GM23338 (cell line): ENCODE results near the gene SHPK. TPM values are rescaled to one million over a fixed set of nuclear protein-coding genes. Genes with fewer than 3 reads are reported as not detected.
"Not testable (repeated sequence)": the region's sequence is repeated elsewhere in the genome, so short reads cannot be mapped to it uniquely, and the experiment has no call there.

ENCODE experiments used
- ATAC-seq: fragments of 200-7000 bp; cut with Tn5 transposase; 3 replicates; pipeline ENCODE4 v1.9.1; 2020
- DNase-seq: peaks from one replicate; pipeline ENCODE4 v3.0.0-alpha.2; 2015; ENCODE audit warnings: low spot score
- H2AFZ ChIP-seq: fragments of 200-600 bp; sonication (generic); 2 replicates; pipeline ENCODE4 v1.8.0; 2016; ENCODE audit warnings: antibody characterized with exemption, mild to moderate bottlenecking, moderate library complexity
- H3F3A ChIP-seq: fragments of 200-600 bp; sonication (generic); replicated peaks from 2 replicates; pipeline ENCODE4 v1.8.0; 2017; ENCODE audit warnings: antibody characterized with exemption, mixed run types, low read depth
- H3K27ac ChIP-seq: fragments of 200-600 bp; sonication (generic); 2 replicates; pipeline ENCODE4 v1.6.1; 2016; ENCODE audit warnings: low read depth
- H3K27me3 ChIP-seq: fragments of 200-600 bp; sonication (generic); 2 replicates; pipeline ENCODE4 v1.8.0; 2016; ENCODE audit warnings: mild to moderate bottlenecking, mixed run types, moderate library complexity; ENCODE audit not compliant: insufficient read depth
- H3K36me3 ChIP-seq: fragments of 200-600 bp; sonication (generic); 2 replicates; pipeline ENCODE4 v1.8.0; 2016; ENCODE audit warnings: mild to moderate bottlenecking; ENCODE audit not compliant: insufficient read depth
- H3K4me1 ChIP-seq: fragments of 200-600 bp; sonication (generic); 2 replicates; pipeline ENCODE4 v1.8.0; 2016; ENCODE audit warnings: mild to moderate bottlenecking, moderate library complexity; ENCODE audit not compliant: insufficient read depth
- H3K4me2 ChIP-seq: fragments of 200-600 bp; sonication (generic); 2 replicates; pipeline ENCODE4 v1.7.1; 2017; ENCODE audit warnings: mixed run types
- H3K4me3 ChIP-seq: fragments of 200-600 bp; sonication (generic); 2 replicates; pipeline ENCODE4 v1.6.1; 2016; ENCODE audit warnings: mixed run types
- H3K79me2 ChIP-seq: fragments of 200-600 bp; sonication (generic); replicated peaks from 2 replicates; pipeline ENCODE4 v1.8.0; 2017; ENCODE audit warnings: mild to moderate bottlenecking; ENCODE audit not compliant: insufficient read depth
- H3K9me2 ChIP-seq: fragments of 200-600 bp; sonication (generic); 2 replicates; pipeline ENCODE4 v1.8.0; 2017; ENCODE audit not compliant: insufficient read depth
- H4K20me1 ChIP-seq: fragments of 200-600 bp; sonication (generic); replicated peaks from 2 replicates; pipeline ENCODE4 v1.8.0; 2017; ENCODE audit warnings: mild to moderate bottlenecking; ENCODE audit not compliant: insufficient read depth
- H3K27ac Mint-ChIP-seq: 2 replicates; pipeline ENCODE4 v1.8.0; 2020; ENCODE audit warnings: inconsistent platforms, mild to moderate bottlenecking, moderate library complexity, mixed read lengths
- H3K27me3 Mint-ChIP-seq: 3 replicates; pipeline ENCODE4 v1.8.0; 2022; ENCODE audit warnings: low read depth, mild to moderate bottlenecking, moderate library complexity, mixed read lengths, inconsistent platforms; ENCODE audit not compliant: insufficient read depth, poor library complexity
- H3K36me3 Mint-ChIP-seq: 3 replicates; pipeline ENCODE4 v1.8.0; 2021; ENCODE audit warnings: low read depth, mild to moderate bottlenecking, inconsistent platforms, moderate library complexity, mixed read lengths
- H3K4me1 Mint-ChIP-seq: 3 replicates; pipeline ENCODE4 v1.8.0; 2020; ENCODE audit warnings: mild to moderate bottlenecking, inconsistent platforms, mixed read lengths
- H3K4me3 Mint-ChIP-seq: 3 replicates; pipeline ENCODE4 v1.8.0; 2021; ENCODE audit warnings: moderate library complexity, mild to moderate bottlenecking, inconsistent platforms, mixed read lengths
- H3K9me3 Mint-ChIP-seq: 3 replicates; pipeline ENCODE4 v1.8.0; 2020; ENCODE audit warnings: moderate library complexity, mild to moderate bottlenecking, inconsistent platforms, mixed read lengths
- CREB1 ChIP-seq: fragments of 250-450 bp; sonication (Bioruptor Pico); IDR thresholded peaks from 2 replicates; pipeline ENCODE4 v1.5.0; 2020; ENCODE audit warnings: low read depth, mild to moderate bottlenecking, moderate library complexity
- EZH2phosphoT487 ChIP-seq: fragments of 200-600 bp; sonication (generic); IDR thresholded peaks from one replicate; pipeline ENCODE4 v1.8.1; 2018; ENCODE audit warnings: antibody characterized with exemption; ENCODE audit not compliant: unreplicated experiment
- JUNB ChIP-seq: IDR thresholded peaks from one replicate; pipeline ENCODE4 v1.6.1; 2016; ENCODE audit warnings: antibody characterized with exemption; ENCODE audit not compliant: unreplicated experiment
- ZNF114 ChIP-seq: fragments of 250-450 bp; sonication (Bioruptor Pico); IDR thresholded peaks from 2 replicates; pipeline ENCODE4 v1.5.0; 2020; ENCODE audit warnings: mild to moderate bottlenecking, moderate library complexity
- ZNF331 ChIP-seq: fragments of 250-450 bp; sonication (Bioruptor Pico); IDR thresholded peaks from 2 replicates; pipeline ENCODE4 v1.5.0; 2020; ENCODE audit warnings: low read depth, mild to moderate bottlenecking, moderate library complexity
- polyA plus RNA-seq: library from polyadenylated mRNA; unstranded; fragments of >200 nt; fragmentation: Nextera tagmentation; extraction: Ambion mirVana; gene quantifications from 2 replicates; pipeline ENCODE4 v1.2.1, GENCODE V29; 2016
- total RNA-seq: library from RNA; depleted of rRNA; stranded (reverse); fragments of >200 nt; shearing (Covaris generic); gene quantifications from 2 replicates; pipeline ENCODE4 v1.2.3, GENCODE V29; 2014
- TF ChIP-seq, protein P1 (sequence below): IDR thresholded peaks from 2 replicates; pipeline ENCODE4 v1.6.1; 2016; ENCODE audit warnings: antibody characterized with exemption
- TF ChIP-seq, protein P2 (sequence below), 2 experiments: fragments of 200-600 bp in 1 of 2; sonication (generic) in 1 of 2; conservative IDR thresholded peaks; 2 replicates each; pipeline versions ENCODE4 v1.5.1 to v1.6.1; 2016 to 2017; ENCODE audit warnings: antibody characterized with exemption in 2 of 2, low read depth in 2 of 2, mild to moderate bottlenecking in 2 of 2, moderate library complexity in 1 of 2
- TF ChIP-seq, protein P3 (sequence below): fragments of 250-450 bp; sonication (Bioruptor Pico); IDR thresholded peaks from 2 replicates; pipeline ENCODE4 v1.5.0; 2020; ENCODE audit warnings: mild to moderate bottlenecking, moderate library complexity

The SHPK gene
- total and polyA plus RNA-seq, 2 experiments from 2014 or later, result 11.5 to 34.3 TPM

DNA sequence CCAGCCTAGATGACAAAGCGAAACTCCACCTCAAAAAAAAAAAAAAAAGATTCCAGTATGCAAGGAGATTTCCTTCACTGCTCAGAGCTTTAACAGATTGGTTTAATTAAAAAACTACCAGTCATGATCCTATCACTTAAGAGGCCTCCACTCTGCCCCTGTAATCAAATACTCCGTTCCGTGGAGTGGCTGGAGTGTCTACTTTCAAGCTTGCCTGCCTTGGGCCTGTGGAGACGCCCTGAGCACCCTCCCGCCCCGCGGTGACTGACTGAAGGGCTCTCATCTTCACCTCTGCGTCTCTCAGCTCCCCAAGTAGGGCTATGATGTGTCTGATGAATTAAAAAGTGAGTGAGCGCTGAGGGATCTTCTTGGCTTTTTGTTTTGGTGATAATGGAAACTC is 53.1 kb downstream of the SHPK start:
- Histone ChIP-seq H3K4me2 (no peak overlapping the region), H3K4me3 (no peak overlapping the region), H3F3A (no peaks in the 10 kb centered on the region), H3K36me3 (no peaks in the 10 kb centered on the region), H3K9me2 (no peaks in the 10 kb centered on the region), H3K27me3 (no peaks in the 10 kb centered on the region), H2AFZ (no peak overlapping the region), H3K4me1 (no peaks in the 10 kb centered on the region), H4K20me1 (no peaks in the 10 kb centered on the region), H3K79me2 (no peaks in the 10 kb centered on the region), H3K27ac (no peak overlapping the region)
- no peak for ATAC-seq
- Mint-ChIP-seq H3K27me3 (peaks cover 2% of the 10 kb centered on the region), H3K4me1 (no peaks in the 10 kb centered on the region), H3K27ac (no peak overlapping the region; the same call in 1 of the 2 replicates), H3K36me3 (peaks cover 38% of the 10 kb centered on the region), H3K4me3 (no peak overlapping the region), H3K9me3 (no peaks in the 10 kb centered on the region)
- DNase-seq, result no peak
- TF ChIP-seq ZNF114 (CRISPR knock-in tag), result no peak
- TF ChIP-seq, protein P1, sequence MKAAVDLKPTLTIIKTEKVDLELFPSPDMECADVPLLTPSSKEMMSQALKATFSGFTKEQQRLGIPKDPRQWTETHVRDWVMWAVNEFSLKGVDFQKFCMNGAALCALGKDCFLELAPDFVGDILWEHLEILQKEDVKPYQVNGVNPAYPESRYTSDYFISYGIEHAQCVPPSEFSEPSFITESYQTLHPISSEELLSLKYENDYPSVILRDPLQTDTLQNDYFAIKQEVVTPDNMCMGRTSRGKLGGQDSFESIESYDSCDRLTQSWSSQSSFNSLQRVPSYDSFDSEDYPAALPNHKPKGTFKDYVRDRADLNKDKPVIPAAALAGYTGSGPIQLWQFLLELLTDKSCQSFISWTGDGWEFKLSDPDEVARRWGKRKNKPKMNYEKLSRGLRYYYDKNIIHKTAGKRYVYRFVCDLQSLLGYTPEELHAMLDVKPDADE, result no peak
- no peak for TF ChIP-seq CREB1
- TF ChIP-seq, protein P2, sequence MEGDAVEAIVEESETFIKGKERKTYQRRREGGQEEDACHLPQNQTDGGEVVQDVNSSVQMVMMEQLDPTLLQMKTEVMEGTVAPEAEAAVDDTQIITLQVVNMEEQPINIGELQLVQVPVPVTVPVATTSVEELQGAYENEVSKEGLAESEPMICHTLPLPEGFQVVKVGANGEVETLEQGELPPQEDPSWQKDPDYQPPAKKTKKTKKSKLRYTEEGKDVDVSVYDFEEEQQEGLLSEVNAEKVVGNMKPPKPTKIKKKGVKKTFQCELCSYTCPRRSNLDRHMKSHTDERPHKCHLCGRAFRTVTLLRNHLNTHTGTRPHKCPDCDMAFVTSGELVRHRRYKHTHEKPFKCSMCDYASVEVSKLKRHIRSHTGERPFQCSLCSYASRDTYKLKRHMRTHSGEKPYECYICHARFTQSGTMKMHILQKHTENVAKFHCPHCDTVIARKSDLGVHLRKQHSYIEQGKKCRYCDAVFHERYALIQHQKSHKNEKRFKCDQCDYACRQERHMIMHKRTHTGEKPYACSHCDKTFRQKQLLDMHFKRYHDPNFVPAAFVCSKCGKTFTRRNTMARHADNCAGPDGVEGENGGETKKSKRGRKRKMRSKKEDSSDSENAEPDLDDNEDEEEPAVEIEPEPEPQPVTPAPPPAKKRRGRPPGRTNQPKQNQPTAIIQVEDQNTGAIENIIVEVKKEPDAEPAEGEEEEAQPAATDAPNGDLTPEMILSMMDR (conservative IDR thresholded peaks at IDR 0.05; ENCODE audit: low read depth in 2 of 2), result no peak
- TF ChIP-seq, protein P3, sequence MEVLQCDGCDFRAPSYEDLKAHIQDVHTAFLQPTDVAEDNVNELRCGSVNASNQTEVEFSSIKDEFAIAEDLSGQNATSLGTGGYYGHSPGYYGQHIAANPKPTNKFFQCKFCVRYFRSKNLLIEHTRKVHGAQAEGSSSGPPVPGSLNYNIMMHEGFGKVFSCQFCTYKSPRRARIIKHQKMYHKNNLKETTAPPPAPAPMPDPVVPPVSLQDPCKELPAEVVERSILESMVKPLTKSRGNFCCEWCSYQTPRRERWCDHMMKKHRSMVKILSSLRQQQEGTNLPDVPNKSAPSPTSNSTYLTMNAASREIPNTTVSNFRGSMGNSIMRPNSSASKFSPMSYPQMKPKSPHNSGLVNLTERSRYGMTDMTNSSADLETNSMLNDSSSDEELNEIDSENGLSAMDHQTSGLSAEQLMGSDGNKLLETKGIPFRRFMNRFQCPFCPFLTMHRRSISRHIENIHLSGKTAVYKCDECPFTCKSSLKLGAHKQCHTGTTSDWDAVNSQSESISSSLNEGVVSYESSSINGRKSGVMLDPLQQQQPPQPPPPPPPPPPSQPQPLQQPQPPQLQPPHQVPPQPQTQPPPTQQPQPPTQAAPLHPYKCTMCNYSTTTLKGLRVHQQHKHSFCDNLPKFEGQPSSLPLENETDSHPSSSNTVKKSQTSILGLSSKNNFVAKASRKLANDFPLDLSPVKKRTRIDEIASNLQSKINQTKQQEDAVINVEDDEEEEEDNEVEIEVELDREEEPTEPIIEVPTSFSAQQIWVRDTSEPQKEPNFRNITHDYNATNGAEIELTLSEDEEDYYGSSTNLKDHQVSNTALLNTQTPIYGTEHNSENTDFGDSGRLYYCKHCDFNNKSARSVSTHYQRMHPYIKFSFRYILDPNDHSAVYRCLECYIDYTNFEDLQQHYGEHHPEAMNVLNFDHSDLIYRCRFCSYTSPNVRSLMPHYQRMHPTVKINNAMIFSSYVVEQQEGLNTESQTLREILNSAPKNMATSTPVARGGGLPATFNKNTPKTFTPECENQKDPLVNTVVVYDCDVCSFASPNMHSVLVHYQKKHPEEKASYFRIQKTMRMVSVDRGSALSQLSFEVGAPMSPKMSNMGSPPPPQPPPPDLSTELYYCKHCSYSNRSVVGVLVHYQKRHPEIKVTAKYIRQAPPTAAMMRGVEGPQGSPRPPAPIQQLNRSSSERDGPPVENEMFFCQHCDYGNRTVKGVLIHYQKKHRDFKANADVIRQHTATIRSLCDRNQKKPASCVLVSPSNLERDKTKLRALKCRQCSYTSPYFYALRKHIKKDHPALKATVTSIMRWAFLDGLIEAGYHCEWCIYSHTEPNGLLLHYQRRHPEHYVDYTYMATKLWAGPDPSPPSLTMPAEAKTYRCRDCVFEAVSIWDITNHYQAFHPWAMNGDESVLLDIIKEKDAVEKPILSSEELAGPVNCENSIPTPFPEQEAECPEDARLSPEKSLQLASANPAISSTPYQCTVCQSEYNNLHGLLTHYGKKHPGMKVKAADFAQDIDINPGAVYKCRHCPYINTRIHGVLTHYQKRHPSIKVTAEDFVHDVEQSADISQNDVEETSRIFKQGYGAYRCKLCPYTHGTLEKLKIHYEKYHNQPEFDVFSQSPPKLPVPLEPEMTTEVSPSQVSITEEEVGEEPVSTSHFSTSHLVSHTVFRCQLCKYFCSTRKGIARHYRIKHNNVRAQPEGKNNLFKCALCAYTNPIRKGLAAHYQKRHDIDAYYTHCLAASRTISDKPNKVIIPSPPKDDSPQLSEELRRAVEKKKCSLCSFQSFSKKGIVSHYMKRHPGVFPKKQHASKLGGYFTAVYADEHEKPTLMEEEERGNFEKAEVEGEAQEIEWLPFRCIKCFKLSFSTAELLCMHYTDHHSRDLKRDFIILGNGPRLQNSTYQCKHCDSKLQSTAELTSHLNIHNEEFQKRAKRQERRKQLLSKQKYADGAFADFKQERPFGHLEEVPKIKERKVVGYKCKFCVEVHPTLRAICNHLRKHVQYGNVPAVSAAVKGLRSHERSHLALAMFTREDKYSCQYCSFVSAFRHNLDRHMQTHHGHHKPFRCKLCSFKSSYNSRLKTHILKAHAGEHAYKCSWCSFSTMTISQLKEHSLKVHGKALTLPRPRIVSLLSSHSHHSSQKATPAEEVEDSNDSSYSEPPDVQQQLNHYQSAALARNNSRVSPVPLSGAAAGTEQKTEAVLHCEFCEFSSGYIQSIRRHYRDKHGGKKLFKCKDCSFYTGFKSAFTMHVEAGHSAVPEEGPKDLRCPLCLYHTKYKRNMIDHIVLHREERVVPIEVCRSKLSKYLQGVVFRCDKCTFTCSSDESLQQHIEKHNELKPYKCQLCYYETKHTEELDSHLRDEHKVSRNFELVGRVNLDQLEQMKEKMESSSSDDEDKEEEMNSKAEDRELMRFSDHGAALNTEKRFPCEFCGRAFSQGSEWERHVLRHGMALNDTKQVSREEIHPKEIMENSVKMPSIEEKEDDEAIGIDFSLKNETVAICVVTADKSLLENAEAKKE (CRISPR knock-in tag), result no peak
- no peak for TF ChIP-seq JUNB
- no peak for TF ChIP-seq ZNF331 (CRISPR knock-in tag)
- TF ChIP-seq EZH2phosphoT487, result no peak

DNA sequence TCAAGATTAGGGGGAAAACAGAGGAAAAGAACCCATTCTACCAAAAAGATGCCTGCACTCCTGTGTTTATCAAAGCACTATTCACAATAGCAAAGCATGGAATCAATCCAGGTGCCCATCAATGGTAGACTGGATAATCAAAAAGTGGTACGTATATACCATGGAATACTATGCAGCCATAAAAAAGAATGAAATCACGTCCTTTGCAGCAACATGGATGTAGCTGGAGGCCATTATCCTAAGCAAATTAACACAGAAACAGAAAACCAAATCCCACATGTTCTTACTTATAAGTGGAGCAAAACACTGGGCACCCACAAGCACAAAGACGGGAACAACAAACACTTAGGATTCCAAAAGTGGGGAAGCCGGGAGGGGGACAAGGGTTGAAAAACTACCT is 57.4 kb downstream of the SHPK start:
- H3K36me3 ChIP-seq, H3K9me2 ChIP-seq, ATAC-seq, H3K4me1 ChIP-seq, H2AFZ ChIP-seq, H3K27me3 Mint-ChIP-seq, H3K9me3 Mint-ChIP-seq, H3K4me1 Mint-ChIP-seq, H3K27ac Mint-ChIP-seq, H3K27me3 ChIP-seq, H3K27ac ChIP-seq, H3K4me2 ChIP-seq, H3K79me2 ChIP-seq, H3K4me3 Mint-ChIP-seq, H3K4me3 ChIP-seq, H3F3A ChIP-seq, DNase-seq, H4K20me1 ChIP-seq: not testable (repeated sequence)
- H3K36me3 Mint-ChIP-seq, result peaks cover 32% of the 10 kb centered on the region
